Gastrocnemius medialis (tissue), 4 donors: ENCODE results near the gene SPINT4. TPM values are rescaled to one million over a fixed set of nuclear protein-coding genes. Genes with fewer than 3 reads are reported as not detected.
"Not testable (repeated sequence)": the region's sequence is repeated elsewhere in the genome, so short reads cannot be mapped to it uniquely, and the experiment has no call there.

Experiments used
- ATAC-seq, 2 donors: fragments of 150-250 bp; one replicate each; pipeline ENCODE4 v1.9.1; 2016
- DNase-seq, 2 donors: peaks; one replicate each; pipeline ENCODE4 v3.0.0-alpha.2; 2019
- H3K27ac ChIP-seq, 4 donors: fragments of 200-600 bp; sonication (generic); 1 replicate in 1 of 4; 2 replicates in 3 of 4; pipeline ENCODE4 v1.5.1; 2016 to 2018; ENCODE audit warnings: mild to moderate bottlenecking in 2 of 4, moderate library complexity in 1 of 4
- H3K27me3 ChIP-seq, 3 donors: fragments of 200-600 bp; sonication (generic) in 2 of 3; 1 replicate in 1 of 3; 2 replicates in 2 of 3; pipeline versions ENCODE4 v1.5.1 to v1.6.0; 2016 to 2019; ENCODE audit warnings: mild to moderate bottlenecking in 1 of 3, moderate library complexity in 1 of 3
- H3K36me3 ChIP-seq, 2 donors: fragments of 200-600 bp; sonication (generic) in 1 of 2; one replicate each; pipeline ENCODE4 v1.5.1; 2017 to 2018
- H3K4me1 ChIP-seq, 2 donors: fragments of 200-600 bp; sonication (generic) in 1 of 2; one replicate each; pipeline ENCODE4 v1.5.1; 2016 to 2017; ENCODE audit warnings: mild to moderate bottlenecking in 2 of 2
- H3K4me3 ChIP-seq, 4 donors: fragments of 200-600 bp; sonication (generic) in 3 of 4; 1 replicate in 1 of 4; 2 replicates in 3 of 4; pipeline ENCODE4 v1.5.1; 2016 to 2019; ENCODE audit warnings: mild to moderate bottlenecking in 2 of 4
- H3K9me3 ChIP-seq, 3 donors: fragments of 200-600 bp; sonication (generic) in 2 of 3; 1 replicate in 1 of 3; 2 replicates in 2 of 3; pipeline ENCODE4 v1.5.1; 2016 to 2019
- POLR2A ChIP-seq, 2 donors: fragments of 450-650 bp; IDR thresholded peaks; one replicate each; pipeline ENCODE4 v1.6.1; 2017; ENCODE audit warnings: antibody characterized with exemption in 2 of 2, mild to moderate bottlenecking in 2 of 2, moderate library complexity in 2 of 2
- in situ Hi-C, 4 donors: fragments of 200-750 bp; cut with MboI; loops; one replicate each; pipeline versions ENCODE4 v1.15.0 to v1.8.0; 2017; ENCODE audit warnings: low sequenced_read_pairs in 4 of 4
- intact Hi-C: fragments of 100-400 bp; cut with DNase I; formaldehyde crosslinking; loops from one replicate; pipeline ENCODE4 v1.15.1; 2023; ENCODE audit warnings: low total_unique reads
- total RNA-seq, 4 donors: library from RNA; depleted of rRNA; stranded (reverse); fragments of >200 nt; gene quantifications; one replicate each; pipeline versions ENCODE4 v1.1.0 to v1.2.3, GENCODE V29; 2016
- TF ChIP-seq, protein P1 (sequence below), 5 experiments: fragments of 450-650 bp in 3 of 5; fragments of 200-600 bp in 2 of 5; sonication (generic) in 2 of 5; IDR thresholded peaks in 4 of 5; conservative IDR thresholded peaks in 1 of 5; 1 replicate in 4 of 5; 2 replicates in 1 of 5; pipeline ENCODE4 v1.5.1; 2016 to 2019; ENCODE audit warnings: antibody characterized with exemption in 5 of 5, mild to moderate bottlenecking in 3 of 5, moderate library complexity in 3 of 5

SPINT4 gene
- total RNA-seq, result not detected

DNA sequence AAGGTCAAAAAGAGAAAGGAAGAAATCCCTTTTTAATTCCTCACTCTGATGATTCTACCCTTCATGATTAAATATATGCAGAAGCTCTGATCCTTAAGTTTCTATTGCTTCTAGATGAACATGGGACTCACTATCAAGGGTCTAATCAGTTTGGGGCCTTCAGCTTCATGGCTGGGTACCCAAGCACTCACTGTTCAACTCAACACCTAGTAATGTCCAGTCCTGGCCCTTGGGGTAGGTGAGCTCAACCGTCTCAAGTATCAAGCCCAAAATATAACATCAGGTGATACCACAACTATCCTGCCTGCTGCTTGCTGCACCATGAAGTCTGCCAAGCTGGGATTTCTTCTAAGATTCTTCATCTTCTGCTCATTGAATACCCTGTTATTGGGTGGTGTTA is at the start of gene SPINT4:
Gene SPINT4, plus strand, starts transcription at position 301 of the 400 bp plus-strand sequence. Its CDS starts 21 bp downstream, at position 322.
- ATAC-seq, result no peak

DNA sequence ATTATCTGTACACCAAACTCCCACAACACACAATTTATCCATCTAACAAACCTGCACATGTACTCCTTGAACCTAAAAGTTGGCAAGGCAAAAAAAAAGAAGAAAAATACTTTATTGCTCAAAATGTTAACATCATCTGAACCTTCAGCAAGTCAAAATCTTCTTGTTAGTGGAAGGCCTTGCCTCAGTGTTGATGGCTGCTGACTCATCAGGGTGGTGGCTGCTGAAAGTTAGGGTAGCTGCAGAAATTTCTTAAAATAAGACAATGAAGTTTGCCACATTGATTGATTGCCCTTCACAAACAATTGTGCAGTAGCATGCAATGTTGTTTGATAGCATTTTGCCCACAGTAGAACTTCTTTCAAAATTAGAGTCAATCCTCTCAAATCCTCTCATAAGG is 49.4 kb upstream of the SPINT4 start:
- no peak for TF ChIP-seq POLR2A (IDR thresholded peaks at IDR 0.05)
- TF ChIP-seq, protein P1, sequence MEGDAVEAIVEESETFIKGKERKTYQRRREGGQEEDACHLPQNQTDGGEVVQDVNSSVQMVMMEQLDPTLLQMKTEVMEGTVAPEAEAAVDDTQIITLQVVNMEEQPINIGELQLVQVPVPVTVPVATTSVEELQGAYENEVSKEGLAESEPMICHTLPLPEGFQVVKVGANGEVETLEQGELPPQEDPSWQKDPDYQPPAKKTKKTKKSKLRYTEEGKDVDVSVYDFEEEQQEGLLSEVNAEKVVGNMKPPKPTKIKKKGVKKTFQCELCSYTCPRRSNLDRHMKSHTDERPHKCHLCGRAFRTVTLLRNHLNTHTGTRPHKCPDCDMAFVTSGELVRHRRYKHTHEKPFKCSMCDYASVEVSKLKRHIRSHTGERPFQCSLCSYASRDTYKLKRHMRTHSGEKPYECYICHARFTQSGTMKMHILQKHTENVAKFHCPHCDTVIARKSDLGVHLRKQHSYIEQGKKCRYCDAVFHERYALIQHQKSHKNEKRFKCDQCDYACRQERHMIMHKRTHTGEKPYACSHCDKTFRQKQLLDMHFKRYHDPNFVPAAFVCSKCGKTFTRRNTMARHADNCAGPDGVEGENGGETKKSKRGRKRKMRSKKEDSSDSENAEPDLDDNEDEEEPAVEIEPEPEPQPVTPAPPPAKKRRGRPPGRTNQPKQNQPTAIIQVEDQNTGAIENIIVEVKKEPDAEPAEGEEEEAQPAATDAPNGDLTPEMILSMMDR (IDR thresholded peaks at IDR 0.05 in 4 of 5, conservative IDR thresholded peaks at IDR 0.05 in 1 of 5), result no peak
- intact Hi-C loops (no loop called here), in situ Hi-C loops (no loop called here)
- no peak for DNase-seq
- Histone ChIP-seq H3K27ac (no peak overlapping the region), H3K36me3 (no peaks in the 10 kb centered on the region), H3K4me1 (no peaks in the 10 kb centered on the region), H3K9me3 (no peaks in the 10 kb centered on the region), H3K27me3 (no peaks in the 10 kb centered on the region), H3K4me3 (no peak overlapping the region)
- no peak for ATAC-seq

More for the DNA sequence above, at the start of gene SPINT4:
- DNase-seq, result no peak
- Histone ChIP-seq H3K4me1 (no peaks in the 10 kb centered on the region), H3K27ac (no peak within 1 kb of the TSS), H3K36me3 (no peaks in the 10 kb centered on the region), H3K27me3 (no peaks in the 10 kb centered on the region), H3K9me3 (no peaks in the 10 kb centered on the region), H3K4me3 (no peak within 1 kb of the TSS)
- in situ Hi-C loops, result loop anchor here in 2 of 4 donors (25.0 kb wide), 1 partner anchor 110 kb away; no protein-coding TSS in a partner anchor
- TF ChIP-seq POLR2A (IDR thresholded peaks at IDR 0.05), result no peak
- TF ChIP-seq, protein P1 (IDR thresholded peaks at IDR 0.05 in 4 of 5, conservative IDR thresholded peaks at IDR 0.05 in 1 of 5), result no peak
- intact Hi-C loops, result no loop called here

DNA sequence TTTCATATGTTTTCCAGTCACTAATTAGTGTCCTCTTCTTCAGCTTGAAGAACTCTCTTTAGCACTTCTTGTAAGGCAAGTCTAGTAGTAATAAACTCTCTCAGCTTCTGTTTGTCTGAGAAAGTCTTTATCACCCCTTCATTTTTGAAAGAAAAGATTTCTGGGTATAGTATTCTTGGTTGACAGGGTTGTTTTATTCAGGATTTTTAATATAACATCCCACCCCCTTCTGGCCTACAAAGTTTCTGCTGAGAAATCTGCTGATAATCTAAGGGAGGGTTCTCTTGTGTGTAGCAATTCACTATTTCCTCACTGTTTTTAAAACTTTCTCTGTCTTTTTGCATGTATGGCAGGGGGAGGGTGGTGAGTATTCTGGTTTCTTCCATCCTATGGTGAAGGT is 42.5 kb upstream of the SPINT4 start:
- intact Hi-C loops, result no loop called here
- no peak for ATAC-seq

DNA sequence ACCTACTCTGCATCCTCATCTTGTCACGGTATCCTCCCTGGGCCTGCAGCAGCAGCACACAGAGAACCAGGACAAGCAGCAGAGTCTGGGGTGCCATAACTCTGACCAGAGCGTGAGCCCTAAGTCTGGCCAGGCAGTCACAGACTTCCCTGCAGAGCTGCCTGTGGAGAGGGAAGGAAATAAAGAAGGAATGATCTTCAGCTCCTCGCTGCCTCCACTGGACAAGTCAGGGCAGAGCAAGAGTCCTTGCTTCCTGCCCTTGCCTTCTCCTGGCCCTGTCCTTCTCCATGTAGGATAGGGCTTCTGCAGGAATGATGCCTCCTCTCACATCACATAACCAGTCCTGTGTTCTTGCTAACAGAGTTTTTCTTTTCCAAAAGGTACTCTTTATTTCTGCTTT is 36.3 kb upstream of the SPINT4 start:
- intact Hi-C loops (no loop called here), in situ Hi-C loops (no loop called here)
- Histone ChIP-seq H3K9me3 (no peaks in the 10 kb centered on the region), H3K36me3 (no peaks in the 10 kb centered on the region), H3K4me3 (no peak overlapping the region), H3K27ac (no peak overlapping the region), H3K27me3 (no peaks in the 10 kb centered on the region), H3K4me1 (no peaks in the 10 kb centered on the region)
- no peak for DNase-seq
- ATAC-seq, result no peak
- TF ChIP-seq, protein P1 (IDR thresholded peaks at IDR 0.05 in 4 of 5, conservative IDR thresholded peaks at IDR 0.05 in 1 of 5), result no peak
- TF ChIP-seq POLR2A (IDR thresholded peaks at IDR 0.05), result no peak

More for the DNA sequence above, 42.5 kb upstream of the SPINT4 start:
- no peak for DNase-seq
- Histone ChIP-seq H3K4me3 (no peak overlapping the region), H3K27ac (no peak overlapping the region), H3K36me3 (no peaks in the 10 kb centered on the region), H3K27me3 (no peaks in the 10 kb centered on the region), H3K4me1 (no peaks in the 10 kb centered on the region), H3K9me3 (peaks cover 0 to 13% (median 0%) of the 10 kb centered on the region in 3 donors)
- in situ Hi-C loops, result no loop called here
- no peak for TF ChIP-seq POLR2A (IDR thresholded peaks at IDR 0.05)
- TF ChIP-seq, protein P1 (IDR thresholded peaks at IDR 0.05 in 4 of 5, conservative IDR thresholded peaks at IDR 0.05 in 1 of 5), result no peak

DNA sequence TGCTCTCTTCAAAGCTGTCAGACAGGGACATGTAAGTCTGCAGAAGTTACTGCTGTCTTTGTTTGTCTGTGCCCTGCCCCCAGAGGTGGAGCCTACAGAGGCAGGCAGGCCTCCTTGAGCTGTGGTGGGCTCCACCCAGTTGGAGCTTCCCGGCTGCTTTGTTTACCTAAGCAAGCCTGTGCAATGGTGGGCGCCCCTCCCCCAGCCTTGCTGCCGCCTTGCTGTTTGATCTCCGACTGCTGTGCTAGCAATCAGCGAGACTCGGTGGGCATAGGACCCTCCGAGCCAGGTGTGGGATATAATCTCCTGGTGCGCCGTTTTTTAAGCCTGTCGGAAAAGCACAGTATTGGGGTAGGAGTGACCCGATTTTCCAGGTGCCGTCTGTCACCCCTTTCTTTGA is 28.8 kb upstream of the SPINT4 start:
- H3K36me3 ChIP-seq, intact Hi-C loops, ATAC-seq: not testable (repeated sequence)

More for the DNA sequence above, 28.8 kb upstream of the SPINT4 start:
- H3K4me3 ChIP-seq, H3K4me1 ChIP-seq, H3K27me3 ChIP-seq, in situ Hi-C loops, H3K27ac ChIP-seq, H3K9me3 ChIP-seq, DNase-seq: not testable (repeated sequence)
